ENCODE results near the gene OTULINL.

OTULINL gene

GRCh38 chr5:14603141-14603540, 21.5 kb downstream of the OTULINL start:
- no peak for DNase-seq

DNA sequence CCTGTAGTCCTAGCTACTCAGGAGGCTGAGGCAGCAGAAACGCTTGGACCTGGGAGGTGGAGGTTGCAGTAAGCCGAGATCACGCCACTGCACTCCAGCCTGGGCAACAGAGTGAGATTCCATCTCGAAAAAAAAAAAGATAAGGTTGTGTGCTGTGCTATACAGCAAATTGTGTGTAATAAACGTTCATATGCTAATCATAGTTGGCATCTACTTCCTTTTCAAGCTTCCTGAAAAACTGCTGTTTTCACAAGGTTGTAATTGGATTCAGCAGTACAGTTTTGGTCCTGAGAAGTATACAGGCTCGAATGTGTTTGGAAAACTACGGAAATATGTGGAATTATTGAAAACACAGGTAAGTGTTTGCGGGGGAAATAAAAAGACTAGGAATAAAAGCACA, 25.5 kb downstream of the OTULINL start:
- DNase-seq: no peak

DNA sequence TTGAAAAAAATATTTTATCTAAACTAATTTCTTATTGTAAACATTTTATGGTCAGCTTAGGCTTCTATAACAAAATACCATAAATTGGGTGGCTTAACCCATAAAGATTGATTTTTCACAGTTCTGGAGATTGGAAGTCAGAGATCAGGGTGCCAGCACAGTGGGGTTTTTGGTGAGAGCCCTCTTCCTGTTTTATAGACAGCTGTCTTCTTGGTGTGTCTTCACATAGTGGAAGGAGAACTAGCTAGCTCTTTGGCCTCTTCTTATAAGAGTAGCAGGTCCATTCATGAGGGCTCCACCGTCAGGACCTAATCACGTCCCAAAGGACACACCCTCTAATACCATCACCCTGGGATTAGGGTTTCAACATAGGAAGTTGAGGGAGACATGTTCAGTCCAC, 26.6 kb downstream of the OTULINL start:
- no peak for DNase-seq

DNA sequence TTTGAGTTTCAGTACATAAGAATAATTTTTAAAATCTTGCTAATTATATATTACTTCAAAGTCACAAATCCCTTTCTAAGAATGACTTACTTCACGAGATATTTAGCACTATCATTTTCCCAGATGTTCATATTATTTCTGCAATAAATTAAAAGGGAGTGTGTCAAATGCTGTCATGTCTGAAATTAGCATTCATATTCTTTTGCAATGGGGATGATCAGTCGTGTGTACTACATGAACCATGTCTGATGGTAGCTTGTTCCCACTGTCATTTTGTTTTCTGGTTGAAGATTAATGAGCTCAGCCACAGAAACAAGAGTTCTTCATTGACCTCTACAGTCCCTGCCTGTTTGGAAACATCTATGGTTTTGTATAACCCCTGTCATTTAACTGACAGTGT, 30.1 kb downstream of the OTULINL start:
- no peak for DNase-seq

GRCh38 chr5:14614490-14614889, 32.9 kb downstream of the OTULINL start:
- no peak for DNase-seq

GRCh38 chr5:14615365-14615764, 33.8 kb downstream of the OTULINL start:
- DNase-seq: no peak

DNA sequence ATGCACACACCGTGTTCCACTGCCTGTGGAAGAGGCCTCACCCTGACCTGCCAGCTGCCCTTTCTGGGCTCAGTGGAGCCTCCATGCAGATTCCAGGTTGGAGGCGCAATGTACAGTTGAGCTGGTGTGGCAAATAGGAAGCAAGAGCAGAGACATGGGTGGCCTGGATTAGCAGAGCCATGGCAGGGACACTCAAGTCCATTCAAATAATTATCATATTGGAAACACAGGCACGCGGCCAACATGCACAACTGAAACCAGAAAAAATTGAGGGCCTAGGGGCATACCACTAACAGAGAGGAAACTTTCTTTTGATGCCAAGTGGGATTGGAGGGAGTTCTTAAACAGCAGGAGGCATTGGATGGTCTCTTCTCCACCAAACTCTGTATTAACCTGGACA, 35.8 kb downstream of the OTULINL start:
- DNase-seq: no peak

GRCh38 chr5:14627270-14627669, 45.7 kb downstream of the OTULINL start:
- DNase-seq: no peak

DNA sequence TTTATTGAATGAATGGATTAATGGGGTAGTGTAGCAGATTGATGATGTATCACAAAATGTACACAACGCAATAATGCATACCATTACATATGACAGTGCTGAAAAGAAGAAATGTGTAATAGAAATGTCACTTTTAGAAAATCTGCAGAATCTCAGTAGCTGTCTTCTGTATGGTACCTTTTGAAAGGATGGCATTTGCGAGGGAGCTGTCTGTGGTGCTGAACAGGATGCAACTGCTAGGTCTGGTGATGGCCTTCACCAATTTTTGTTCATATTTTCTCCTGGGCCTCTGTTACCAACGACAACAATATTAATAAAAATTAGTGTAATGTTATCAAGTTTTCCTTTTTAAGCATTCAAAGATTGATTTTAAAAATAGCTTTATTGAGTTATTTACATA, 46.8 kb downstream of the OTULINL start:
- no peak for DNase-seq

GRCh38 chr5:14630671-14631070, 49.1 kb downstream of the OTULINL start:
- DNase-seq: no peak

DNA sequence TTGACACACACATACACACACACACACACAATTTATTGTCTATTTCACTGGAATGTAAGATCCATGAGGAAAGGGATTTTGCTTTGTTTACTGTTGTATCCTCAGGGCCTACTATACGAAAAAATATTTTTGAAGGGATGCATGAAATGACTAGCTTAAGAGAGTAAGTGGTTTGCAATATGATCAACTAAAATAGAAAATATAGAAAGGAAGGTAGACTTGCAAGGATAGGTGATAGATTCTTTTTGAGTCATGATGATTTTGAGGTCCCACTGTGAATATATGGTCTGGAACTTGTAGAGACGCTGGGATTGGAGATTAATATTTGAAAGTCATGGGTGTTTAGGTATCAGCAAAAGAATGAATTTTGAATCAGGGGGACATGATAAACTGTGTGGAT, 54.1 kb downstream of the OTULINL start:
- no peak for DNase-seq

- no peak for DNase-seq
Observed at GRCh38 chr5:14640765-14641164, 59.2 kb downstream of the OTULINL start.

DNA sequence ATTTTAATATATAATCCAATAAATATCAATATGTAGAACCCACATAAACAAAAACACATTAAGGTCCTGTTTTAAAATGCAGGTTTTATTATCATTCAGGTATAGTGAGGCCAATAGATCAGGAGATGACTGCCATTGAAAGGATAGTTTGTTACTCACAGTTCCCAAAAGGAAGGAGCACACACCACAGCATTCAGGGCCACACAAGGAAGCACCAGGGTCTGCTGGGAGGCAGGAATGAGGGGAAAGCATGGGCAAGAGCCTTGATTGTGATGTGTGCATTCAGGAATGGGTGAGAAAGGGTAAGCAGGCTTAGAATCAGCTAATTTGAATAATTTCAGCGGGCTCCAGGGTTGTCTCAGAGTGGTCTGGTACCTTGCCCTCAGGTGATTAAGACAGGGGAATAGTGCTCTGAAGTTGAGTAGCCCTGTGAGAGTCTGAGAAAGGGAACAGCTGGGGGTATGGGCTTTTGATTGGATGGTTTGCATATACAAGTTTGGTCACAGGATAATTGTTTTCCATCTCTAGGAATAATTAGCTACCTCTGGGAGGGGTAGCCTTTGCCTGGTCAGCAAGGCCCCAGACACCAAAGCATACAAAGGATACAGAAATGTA, 63.1 kb downstream of the OTULINL start:
- no peak for DNase-seq

DNA sequence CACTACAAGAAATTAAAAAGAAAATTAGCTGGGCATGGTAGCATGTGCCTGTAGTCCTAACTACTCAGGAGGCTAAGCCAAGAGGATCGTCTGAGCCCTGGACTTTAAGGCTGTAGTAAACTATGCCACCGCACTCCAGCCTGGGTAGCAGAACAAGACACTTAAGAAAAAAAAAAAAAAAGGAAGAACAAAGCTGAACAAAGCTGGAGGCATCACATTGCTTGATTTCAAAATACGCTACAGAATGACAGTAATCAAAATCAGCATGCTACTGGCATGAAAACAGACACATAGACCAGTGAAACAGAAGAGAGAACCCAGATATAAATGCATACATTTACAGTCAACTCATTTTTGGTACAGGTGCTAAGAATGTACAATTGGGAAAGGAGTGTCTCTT, 68.5 kb downstream of the OTULINL start:
- no peak for DNase-seq

DNA sequence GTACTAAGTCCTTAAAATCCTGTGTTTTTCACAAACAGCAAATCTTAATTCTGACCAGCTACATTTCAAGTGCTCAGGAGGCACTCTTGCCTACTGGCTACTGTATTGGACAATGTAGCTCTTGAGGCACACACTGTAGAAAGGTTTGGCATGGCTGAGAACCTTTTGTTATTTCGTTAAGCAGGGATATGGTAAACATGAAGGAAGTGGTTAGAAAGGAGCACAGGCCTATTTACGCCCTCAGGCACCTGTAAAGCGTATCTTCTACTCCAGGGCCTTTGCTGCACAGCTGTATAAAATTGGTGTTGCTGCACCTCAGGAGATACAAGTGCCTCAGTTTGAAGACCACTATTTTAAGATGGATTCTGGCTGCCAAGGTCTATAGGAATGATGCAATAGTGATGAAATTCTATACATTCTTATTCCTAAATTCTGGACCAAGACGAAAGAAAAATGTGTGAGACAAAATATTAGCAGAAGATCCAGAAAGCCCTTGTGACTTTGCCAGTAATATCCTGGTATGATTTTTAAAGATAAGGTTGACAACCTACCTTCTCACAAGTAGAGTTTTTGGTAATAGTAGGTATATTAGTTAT, 73.7 kb downstream of the OTULINL start:
- no peak for DNase-seq

DNA sequence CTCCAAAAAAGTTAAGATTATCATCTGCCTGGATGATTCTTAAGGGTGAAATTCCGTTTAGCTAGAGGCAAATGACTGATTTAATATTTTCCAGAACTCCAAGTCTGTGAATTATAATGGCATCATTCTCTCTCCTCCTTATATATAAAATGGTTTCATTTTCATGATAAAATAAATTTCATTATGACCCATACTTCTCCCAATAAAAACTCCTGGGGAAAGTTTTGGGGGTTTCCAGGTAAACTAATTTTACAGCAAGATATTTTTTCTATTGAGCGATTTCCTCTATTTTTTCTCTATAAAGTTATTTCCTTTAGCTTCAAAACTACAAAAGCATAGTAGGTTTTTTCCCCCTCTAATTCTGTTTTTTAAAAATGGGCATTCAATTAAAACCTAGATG, 75.3 kb downstream of the OTULINL start:
- DNase-seq: no peak

DNA sequence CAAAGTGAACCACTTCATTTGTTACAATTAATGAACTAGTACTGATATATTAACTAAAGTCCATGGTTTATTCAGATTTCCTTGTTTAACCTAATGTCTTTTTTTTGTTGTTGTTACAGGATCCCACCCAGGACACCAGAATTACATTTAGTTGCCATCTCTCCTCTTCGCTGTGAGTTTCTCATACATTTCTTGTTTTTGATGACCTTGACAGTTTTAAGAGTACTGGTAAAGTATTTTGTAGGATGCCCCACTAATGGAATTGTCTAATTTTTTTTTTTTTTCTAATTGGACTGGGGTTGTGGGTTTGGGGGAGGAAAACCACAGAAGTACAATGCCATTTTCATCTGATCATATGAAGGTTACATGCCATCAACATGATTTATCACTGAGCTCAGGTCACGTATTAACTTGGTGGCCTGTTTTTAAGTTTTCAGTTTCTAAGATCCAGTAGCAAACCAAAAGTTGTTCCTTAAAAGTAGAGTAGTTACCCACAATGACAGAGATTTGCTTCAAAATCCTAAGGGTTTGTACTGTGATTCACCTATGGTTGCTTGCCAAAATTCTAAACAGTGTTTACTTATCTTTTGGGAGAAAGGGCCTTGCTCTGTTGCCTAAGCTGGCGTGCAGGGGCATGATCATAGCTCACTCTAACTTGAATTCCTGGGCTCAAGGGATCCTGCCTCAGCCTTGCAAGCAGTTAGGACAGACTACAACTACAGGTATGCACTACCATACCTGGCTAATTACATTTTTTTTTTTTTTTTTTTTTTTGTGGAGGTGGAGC, 78.4 kb downstream of the OTULINL start:
- no peak for DNase-seq

DNA sequence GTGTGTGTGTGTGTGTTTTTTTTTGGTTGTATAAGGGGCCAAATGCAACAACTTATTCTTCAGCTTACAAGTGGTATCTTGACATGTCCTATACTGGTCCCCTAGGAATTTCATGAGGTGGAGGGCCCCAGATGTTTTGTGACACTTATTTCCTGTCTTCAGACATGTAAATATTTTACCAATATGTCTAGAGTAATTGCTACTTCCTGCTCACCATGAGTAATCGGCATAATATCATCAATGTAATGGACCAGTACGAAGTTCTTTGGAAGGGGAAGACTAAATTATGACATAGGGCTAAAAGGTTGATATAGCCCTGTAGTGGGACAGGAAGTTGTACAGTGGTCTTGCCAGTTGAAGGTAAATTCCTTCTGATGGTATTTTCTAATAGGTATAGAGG, 79.2 kb downstream of the OTULINL start:
- no peak for DNase-seq

Data from GOT3 (cell line).